Epithelial cell of esophagus (primary cell): ENCODE data around the gene BRD9.
"Not testable (repeated sequence)": the region's sequence is repeated elsewhere in the genome, so short reads cannot be mapped to it uniquely, and the experiment has no call there.

Experiments used
- DNase-seq: peaks from one replicate; pipeline ENCODE4 v3.0.0; 2010; ENCODE audit warnings: low read depth
- H3K4me3 ChIP-seq: 2 replicates; pipeline ENCODE4 v1.5.1; 2011; ENCODE audit warnings: mild to moderate bottlenecking, low read length, control low read depth
- TF ChIP-seq, protein P1 (sequence below): IDR thresholded peaks from 2 replicates; pipeline ENCODE4 v1.5.1; 2011; ENCODE audit warnings: low read depth, mild to moderate bottlenecking, low read length, control low read depth, inconsistent platforms; ENCODE audit not compliant: insufficient read depth; ENCODE audit errors: missing control alignments

Gene BRD9

DNA sequence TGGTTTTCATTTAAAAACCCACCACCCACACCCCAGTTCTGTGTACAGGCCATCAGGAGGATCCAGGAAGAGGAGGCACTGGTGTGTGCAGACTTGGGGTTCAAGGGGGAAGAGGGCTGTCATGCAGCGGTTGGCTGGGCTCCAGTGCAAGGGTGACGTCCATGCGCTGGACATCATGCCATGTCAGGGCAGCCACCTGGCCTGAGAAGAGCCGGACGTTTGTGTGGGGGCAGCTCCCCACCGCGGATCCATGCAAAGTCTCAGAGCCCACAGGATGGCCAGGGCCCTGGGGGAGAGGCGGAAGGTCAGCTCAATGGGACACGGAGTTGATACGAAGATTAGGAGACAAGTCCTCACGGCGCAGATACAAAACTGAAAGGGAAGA lies 11.1 kb downstream of the BRD9 start:
- H3K4me3 ChIP-seq, result no peak overlapping the region
- TF ChIP-seq, protein P1, sequence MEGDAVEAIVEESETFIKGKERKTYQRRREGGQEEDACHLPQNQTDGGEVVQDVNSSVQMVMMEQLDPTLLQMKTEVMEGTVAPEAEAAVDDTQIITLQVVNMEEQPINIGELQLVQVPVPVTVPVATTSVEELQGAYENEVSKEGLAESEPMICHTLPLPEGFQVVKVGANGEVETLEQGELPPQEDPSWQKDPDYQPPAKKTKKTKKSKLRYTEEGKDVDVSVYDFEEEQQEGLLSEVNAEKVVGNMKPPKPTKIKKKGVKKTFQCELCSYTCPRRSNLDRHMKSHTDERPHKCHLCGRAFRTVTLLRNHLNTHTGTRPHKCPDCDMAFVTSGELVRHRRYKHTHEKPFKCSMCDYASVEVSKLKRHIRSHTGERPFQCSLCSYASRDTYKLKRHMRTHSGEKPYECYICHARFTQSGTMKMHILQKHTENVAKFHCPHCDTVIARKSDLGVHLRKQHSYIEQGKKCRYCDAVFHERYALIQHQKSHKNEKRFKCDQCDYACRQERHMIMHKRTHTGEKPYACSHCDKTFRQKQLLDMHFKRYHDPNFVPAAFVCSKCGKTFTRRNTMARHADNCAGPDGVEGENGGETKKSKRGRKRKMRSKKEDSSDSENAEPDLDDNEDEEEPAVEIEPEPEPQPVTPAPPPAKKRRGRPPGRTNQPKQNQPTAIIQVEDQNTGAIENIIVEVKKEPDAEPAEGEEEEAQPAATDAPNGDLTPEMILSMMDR, result no peak
- DNase-seq, result no peak

DNA sequence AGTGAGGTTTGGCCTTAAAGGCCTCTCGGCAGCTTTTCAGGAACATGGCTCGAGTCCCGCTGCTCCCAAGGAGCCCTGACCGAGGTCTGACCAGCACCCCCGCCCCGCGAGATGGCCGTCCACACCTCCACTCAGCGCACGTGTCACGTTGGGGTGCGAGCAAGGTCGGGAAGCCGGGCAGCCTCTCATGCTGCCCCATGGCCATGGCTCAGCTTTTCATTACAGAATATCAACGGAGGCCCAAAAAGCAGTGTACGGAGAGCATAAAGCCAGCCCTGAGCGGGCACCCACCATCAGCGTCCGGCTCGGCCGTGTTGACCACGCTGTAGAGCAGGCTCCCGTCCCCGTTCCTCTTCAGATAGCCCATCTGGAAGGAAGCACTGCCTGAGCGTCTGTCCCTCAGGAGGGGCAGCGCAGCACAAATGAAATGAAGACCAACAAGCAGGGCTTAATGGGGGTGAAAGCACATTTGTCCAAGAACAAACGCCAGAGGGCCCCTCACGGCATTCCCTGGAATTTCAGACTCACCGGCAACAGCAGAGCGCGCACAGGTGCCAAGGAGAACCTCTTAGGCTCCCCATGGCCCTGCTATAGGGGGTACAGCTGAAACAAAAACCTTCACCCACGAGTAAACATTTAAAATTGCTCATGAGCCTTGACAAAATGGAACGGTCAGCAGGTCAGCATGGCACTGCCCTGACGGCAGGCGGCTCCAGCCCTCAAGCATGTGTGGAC lies 11.6 kb downstream of the BRD9 start:
- no peak for DNase-seq
- TF ChIP-seq, protein P1, result no peak
- no peak overlapping the region for H3K4me3 ChIP-seq

DNA sequence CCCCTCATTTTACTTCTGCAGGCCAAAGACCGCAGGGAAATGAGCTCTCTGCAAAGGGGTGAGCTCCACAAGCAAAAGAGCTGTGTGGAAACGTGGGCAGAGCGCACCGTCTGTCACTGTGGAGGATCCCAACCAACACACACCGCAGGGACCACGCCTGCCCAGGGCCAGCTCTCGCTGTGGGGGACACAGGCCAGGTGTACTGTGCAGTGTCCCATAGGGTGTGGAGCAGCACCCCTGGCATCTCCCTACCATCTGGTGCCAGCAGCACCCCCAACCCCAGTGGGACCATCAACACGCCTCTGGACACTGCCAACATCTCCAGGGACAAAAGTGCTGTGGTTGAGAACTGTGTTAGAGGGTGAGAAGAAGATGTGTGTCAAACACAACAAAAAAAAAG lies 13.9 kb downstream of the BRD9 start:
- DNase-seq, H3K4me3 ChIP-seq: not testable (repeated sequence)

DNA sequence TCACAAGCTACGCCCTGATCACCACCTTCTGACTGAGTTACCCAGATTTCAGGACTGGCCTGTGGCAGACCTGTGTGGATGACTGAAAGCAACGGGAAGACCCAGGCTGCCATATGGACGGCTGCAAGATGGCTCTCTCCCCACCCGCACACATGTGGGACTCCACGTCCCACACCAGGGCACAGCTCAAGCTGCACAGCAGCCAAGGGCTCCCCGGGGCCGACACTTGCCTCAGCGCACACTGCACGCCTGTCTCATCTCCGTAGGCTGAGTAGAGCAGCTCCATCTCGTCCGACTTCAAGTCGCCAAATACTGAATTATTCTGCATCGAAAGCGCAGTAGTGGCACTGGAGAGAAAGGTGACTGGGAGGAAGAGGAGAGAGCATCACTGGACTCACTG lies 14.5 kb downstream of the BRD9 start:
- TF ChIP-seq, protein P1, result no peak
- H3K4me3 ChIP-seq, result no peak overlapping the region
- DNase-seq, result no peak

DNA sequence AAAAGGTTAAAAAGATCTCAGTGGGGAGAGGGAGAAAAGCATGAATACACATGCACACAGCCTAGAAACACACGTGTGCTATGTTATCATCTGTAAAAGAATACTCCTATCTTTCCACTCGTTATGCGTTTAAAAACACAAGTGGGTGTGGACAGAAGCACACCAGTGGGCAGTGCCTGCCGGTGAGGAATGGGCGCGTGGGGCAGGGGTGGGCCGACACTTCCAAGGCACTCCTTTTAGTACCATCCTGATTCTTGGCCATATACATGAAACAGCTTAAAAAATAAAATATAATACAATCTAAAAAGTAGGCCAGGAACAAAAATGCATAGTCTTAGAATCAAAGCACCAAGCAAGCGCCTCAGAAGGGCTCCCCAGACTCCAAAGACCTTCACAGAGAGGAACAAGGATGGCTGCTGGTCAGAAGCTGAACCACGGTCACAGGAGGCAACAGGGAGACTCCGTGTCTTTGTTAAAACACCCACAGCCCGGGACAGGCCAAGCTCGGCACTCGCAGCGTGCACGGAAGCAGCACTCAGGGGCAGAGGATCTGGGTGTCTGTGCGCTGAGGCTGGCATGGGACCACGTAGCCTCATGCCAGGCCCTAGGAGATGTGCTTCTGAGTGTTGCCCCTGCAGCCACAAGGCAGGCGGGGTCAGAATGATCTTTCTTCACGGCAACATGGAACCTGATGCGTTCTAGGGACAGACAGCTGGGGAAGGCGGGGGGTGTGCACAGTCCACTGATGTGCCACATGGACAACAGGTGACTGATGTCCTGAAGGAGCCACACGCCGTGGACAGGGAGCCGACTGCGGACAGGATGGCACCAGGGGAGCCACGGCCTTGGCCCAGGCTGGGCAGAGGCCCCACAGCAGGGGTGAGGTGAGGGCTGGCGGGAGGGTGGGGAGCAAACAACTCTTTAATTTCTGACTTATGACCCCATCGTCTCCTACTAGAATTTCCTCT lies 15.9 kb downstream of the BRD9 start:
- TF ChIP-seq, protein P1, result no peak
- no peak overlapping the region for H3K4me3 ChIP-seq
- no peak for DNase-seq

DNA sequence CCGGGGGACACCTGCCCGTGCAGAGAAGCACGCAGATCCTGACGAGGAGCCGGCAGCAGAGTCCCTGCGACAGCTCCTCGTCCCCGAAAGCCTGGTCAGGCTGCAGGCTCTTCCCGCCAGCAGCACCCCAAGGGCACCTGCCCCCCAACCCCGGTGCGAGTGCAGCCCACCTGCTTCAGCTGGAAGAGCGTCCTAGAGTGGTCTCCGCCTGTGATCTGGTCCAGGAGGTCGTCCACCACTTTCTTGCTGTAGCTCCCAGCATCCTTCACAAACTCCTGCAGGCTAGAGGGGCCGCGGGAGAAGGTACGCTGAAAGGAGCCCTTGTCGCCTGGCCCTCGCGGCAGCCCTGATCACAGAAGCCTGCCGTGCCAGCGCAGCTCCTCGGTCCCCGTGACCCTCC lies 16.7 kb downstream of the BRD9 start:
- no peak overlapping the region for H3K4me3 ChIP-seq
- TF ChIP-seq, protein P1, result no peak
- DNase-seq, result no peak

DNA sequence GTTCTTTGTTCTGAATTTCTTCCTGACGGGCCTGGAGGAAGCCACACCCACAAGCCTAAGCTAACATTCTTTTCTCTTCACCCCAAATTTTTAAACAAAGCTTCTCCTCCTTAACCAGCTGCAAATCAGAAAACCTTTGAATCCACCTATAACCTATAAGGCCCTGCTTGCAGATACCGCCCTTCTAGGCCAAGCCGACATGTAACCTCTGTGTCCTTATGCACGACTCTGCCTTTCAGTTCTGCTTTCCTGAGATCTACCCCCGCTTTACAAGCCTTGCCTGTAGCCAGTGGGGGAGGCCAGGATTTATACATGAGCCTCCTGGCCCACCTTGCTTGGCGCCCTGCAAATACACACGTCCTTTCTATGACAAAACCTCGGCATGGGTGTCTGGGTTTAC lies 19.3 kb downstream of the BRD9 start:
- DNase-seq, result no peak
- TF ChIP-seq, protein P1, result no peak
- H3K4me3 ChIP-seq, result no peak overlapping the region
